Activated B cell treated with CpG ODN at 0.5 μM for 24 hours (primary cell): ENCODE data around the gene NTMT1. TPM values are rescaled to one million over a fixed set of nuclear protein-coding genes. Genes with fewer than 3 reads are reported as not detected.

Source experiments
- ATAC-seq: fragments of 200-7000 bp; cut with Tn5 transposase; one replicate; pipeline ENCODE4 v1.10.0; 2021; ENCODE audit warnings: low read depth, mild to moderate bottlenecking, moderate library complexity
- CTCF ChIA-PET: fragments of 350-600 bp; sonication (Branson Sonifier 250); formaldehyde crosslinking; loops from one replicate; lab custom pipeline; 2021; ENCODE audit warnings: antibody characterized with exemption; lab: Charles Lee
- POLR2A ChIA-PET: fragments of 350-600 bp; sonication (Branson Sonifier 250); formaldehyde crosslinking; loops from one replicate; lab custom pipeline; 2021; ENCODE audit warnings: antibody characterized with exemption; lab: Charles Lee
- DNase-seq: peaks from one replicate; pipeline ENCODE4 v3.0.0; 2022
- H3K27ac Mint-ChIP-seq: one replicate; pipeline ENCODE4 v1.8.0; 2020; ENCODE audit warnings: mixed read lengths
- H3K27me3 Mint-ChIP-seq: one replicate; pipeline ENCODE4 v1.8.0; 2021; ENCODE audit warnings: mixed read lengths
- H3K36me3 Mint-ChIP-seq: one replicate; pipeline ENCODE4 v1.8.0; 2021; ENCODE audit warnings: low read depth, mixed read lengths
- H3K4me1 Mint-ChIP-seq: one replicate; pipeline ENCODE4 v1.8.0; 2021; ENCODE audit warnings: mixed read lengths
- H3K4me3 Mint-ChIP-seq: one replicate; pipeline ENCODE4 v1.8.0; 2020; ENCODE audit warnings: mild to moderate bottlenecking, mixed read lengths
- H3K9me3 Mint-ChIP-seq: one replicate; pipeline ENCODE4 v1.8.0; 2020; ENCODE audit warnings: mixed read lengths
- CTCF ChIP-seq: fragments of 200-600 bp; IDR thresholded peaks from one replicate; pipeline ENCODE4 v1.8.0; 2022; ENCODE audit warnings: antibody characterized with exemption, mild to moderate bottlenecking
- intact Hi-C: fragments of 100-400 bp; cut with micrococcal nuclease; formaldehyde crosslinking; loops from one replicate; pipeline ENCODE4 v1.15.1; 2024
- total RNA-seq: library from RNA; stranded (reverse); gene quantifications from 2 replicates; pipeline ENCODE4 v1.2.3, GENCODE V29; 2022

The NTMT1 gene
- total RNA-seq, 1 donor from 2014 or later: 33.1 TPM

- POLR2A ChIA-PET: no interaction called here
- ATAC-seq: no peak
- no peak for TF ChIP-seq CTCF
- no peak for DNase-seq
- Mint-ChIP-seq H3K27me3 (peaks cover 11% of the 10 kb centered on the region), H3K4me1 (no peaks in the 10 kb centered on the region), H3K4me3 (no peak overlapping the region), H3K27ac (no peak overlapping the region), H3K36me3 (no peaks in the 10 kb centered on the region), H3K9me3 (no peaks in the 10 kb centered on the region)
- CTCF ChIA-PET: no interaction called here
- intact Hi-C loops: no loop called here
Observed at GRCh38 chr9:129679537-129679936, 53.6 kb downstream of the NTMT1 start.

- DNase-seq (no peak), ATAC-seq (no peak)
- H3K4me3 Mint-ChIP-seq: no peak overlapping the region
- ChIA-PET CTCF (no interaction called here), POLR2A (no interaction called here)
- H3K27ac Mint-ChIP-seq: no peak overlapping the region
- intact Hi-C loops: no loop called here
- no peaks in the 10 kb centered on the region for H3K9me3 Mint-ChIP-seq
- no peaks in the 10 kb centered on the region for H3K4me1 Mint-ChIP-seq
- H3K36me3 Mint-ChIP-seq: no peaks in the 10 kb centered on the region
- peaks cover 8% of the 10 kb centered on the region for H3K27me3 Mint-ChIP-seq
- no peak for TF ChIP-seq CTCF
Observed at GRCh38 chr9:129681924-129682323, 56.0 kb downstream of the NTMT1 start.

GRCh38 chr9:129682381-129682780 is 56.4 kb downstream of the NTMT1 start:
- Mint-ChIP-seq H3K4me3 (no peak overlapping the region), H3K27ac (no peak overlapping the region), H3K4me1 (no peaks in the 10 kb centered on the region), H3K9me3 (no peaks in the 10 kb centered on the region), H3K36me3 (no peaks in the 10 kb centered on the region), H3K27me3 (peaks cover 6% of the 10 kb centered on the region)
- intact Hi-C loops: no loop called here
- no peak for DNase-seq
- ChIA-PET POLR2A (no interaction called here), CTCF (no interaction called here)
- TF ChIP-seq CTCF: no peak
- ATAC-seq: no peak

GRCh38 chr9:129685220-129685932 is 59.4 kb downstream of the NTMT1 start:
- Mint-ChIP-seq H3K4me3 (no peak overlapping the region), H3K9me3 (no peaks in the 10 kb centered on the region), H3K27ac (no peak overlapping the region), H3K36me3 (no peaks in the 10 kb centered on the region), H3K27me3 (peaks cover 1% of the 10 kb centered on the region), H3K4me1 (no peaks in the 10 kb centered on the region)
- intact Hi-C loops: no loop called here
- no peak for TF ChIP-seq CTCF
- no peak for ATAC-seq
- CTCF ChIA-PET: no interaction called here
- no peak for DNase-seq
- POLR2A ChIA-PET: no interaction called here

Other genes with a start within 250 kb of the NTMT1 start
- gene C9orf50, start 5.1 kb upstream of the NTMT1 start, total RNA-seq: not detected in 2 replicates
- gene ASB6, start 16.0 kb downstream of the NTMT1 start, total RNA-seq: 18.9 and 20.1 TPM in 2 replicates
- gene PRRX2, start 39.5 kb downstream of the NTMT1 start, total RNA-seq: not detected in 2 replicates
- not detected in 2 replicates for gene PTGES, start 126.9 kb downstream of the NTMT1 start, total RNA-seq
- gene TOR1B, start 177.0 kb downstream of the NTMT1 start, total RNA-seq: 11.8 and 15.3 TPM in 2 replicates
- 28.5 and 29.5 TPM in 2 replicates for gene TOR1A, start 198.0 kb downstream of the NTMT1 start, total RNA-seq
- 34.1 and 42.7 TPM in 2 replicates for gene C9orf78, start 209.1 kb downstream of the NTMT1 start, total RNA-seq
- gene USP20, start 209.3 kb downstream of the NTMT1 start, total RNA-seq: 28.1 and 31.6 TPM in 2 replicates